HG02870 (cell line): ENCODE measurements around the gene TUT7.
"Not testable (repeated sequence)": the region's sequence is repeated elsewhere in the genome, so short reads cannot be mapped to it uniquely, and the experiment has no call there.

ENCODE experiments used
- ATAC-seq: cut with Tn5 transposase; IDR thresholded peaks from one replicate; pipeline ENCODE4 v1.9.1; 2021; ENCODE audit warnings: mild to moderate bottlenecking, moderate library complexity; ENCODE audit not compliant: unreplicated experiment

Gene TUT7

GRCh38 chr9:86308687-86309086 lies 45.5 kb downstream of the TUT7 start:
- ATAC-seq: no peak

GRCh38 chr9:86304236-86304730 lies 49.9 kb downstream of the TUT7 start:
- ATAC-seq: no peak

GRCh38 chr9:86303316-86303975 lies 50.8 kb downstream of the TUT7 start:
- ATAC-seq: no peak

GRCh38 chr9:86301686-86302085 lies 52.5 kb downstream of the TUT7 start:
- no peak for ATAC-seq

- ATAC-seq: no peak
These were observed 53.5 kb downstream of the TUT7 start for GRCh38 chr9:86300701-86301100.

GRCh38 chr9:86298873-86299272 lies 55.3 kb downstream of the TUT7 start:
- no peak for ATAC-seq

GRCh38 chr9:86290341-86290740 lies 63.9 kb downstream of the TUT7 start:
- ATAC-seq: not testable (repeated sequence)

GRCh38 chr9:86288499-86289198 lies 65.6 kb downstream of the TUT7 start:
- no peak for ATAC-seq

GRCh38 chr9:86287013-86287412 lies 67.2 kb downstream of the TUT7 start:
- no peak for ATAC-seq

- ATAC-seq: no peak
These were observed 67.9 kb downstream of the TUT7 start for GRCh38 chr9:86286278-86286677.

- no peak for ATAC-seq
These were observed 68.9 kb downstream of the TUT7 start for GRCh38 chr9:86285261-86285660.

- peak; percentile 7 for ATAC-seq
These were observed 71.2 kb downstream of the TUT7 start for GRCh38 chr9:86282979-86283535.

- peak; percentile 72 for ATAC-seq
These were observed 71.9 kb downstream of the TUT7 start, which contains the start of gene ISCA1 for GRCh38 chr9:86282077-86282978. Gene ISCA1, minus strand, starts transcription at chr9:86282538. Its CDS starts 80 bp downstream, at chr9:86282458.

GRCh38 chr9:86281593-86282076 lies 72.6 kb downstream of the TUT7 start:
- no peak for ATAC-seq

- no peak for ATAC-seq
These were observed 73.6 kb downstream of the TUT7 start for GRCh38 chr9:86280580-86280979.

- ATAC-seq: no peak
These were observed 74.4 kb downstream of the TUT7 start for GRCh38 chr9:86279839-86280238.

- ATAC-seq: no peak
These were observed 77.1 kb downstream of the TUT7 start for GRCh38 chr9:86277072-86277471.

GRCh38 chr9:86275962-86276361 lies 78.2 kb downstream of the TUT7 start:
- no peak for ATAC-seq

- no peak for ATAC-seq
These were observed 79.2 kb downstream of the TUT7 start for GRCh38 chr9:86274821-86275643.

GRCh38 chr9:86272221-86272620 lies 82.0 kb downstream of the TUT7 start:
- no peak for ATAC-seq
